Mesenchymal stem cell (in vitro differentiated cells and primary cell): ENCODE data around the gene ANKRD6.

Experiments
- DNase-seq: peaks from one replicate; pipeline ENCODE4 v3.0.0-alpha.2; 2013
- H2AFZ ChIP-seq: one replicate; pipeline ENCODE4 v1.6.1; 2013; ENCODE audit warnings: low read depth, mild to moderate bottlenecking, control low read depth, inconsistent platforms, low read length, moderate library complexity
- H2AK5ac ChIP-seq: 2 replicates; pipeline ENCODE4 v1.6.1; 2013; ENCODE audit warnings: low read length, moderate library complexity, mild to moderate bottlenecking, inconsistent platforms; ENCODE audit not compliant: severe bottlenecking
- H2BK120ac ChIP-seq: one replicate; pipeline ENCODE4 v1.6.1; 2013; ENCODE audit warnings: low read depth, mild to moderate bottlenecking, inconsistent platforms, low read length, moderate library complexity
- H2BK12ac ChIP-seq, 2 experiments: one replicate each; pipeline ENCODE4 v1.6.1; 2013; ENCODE audit warnings: inconsistent platforms in 2 of 2, low read length in 2 of 2, mild to moderate bottlenecking in 2 of 2, moderate library complexity in 2 of 2, control low read depth in 1 of 2
- H2BK15ac ChIP-seq: one replicate; pipeline ENCODE4 v1.6.1; 2013; ENCODE audit warnings: mild to moderate bottlenecking, low read depth, inconsistent platforms; ENCODE audit not compliant: poor library complexity, severe bottlenecking
- H2BK5ac ChIP-seq: 2 replicates; pipeline ENCODE4 v1.6.1; 2013; ENCODE audit warnings: low read depth, mild to moderate bottlenecking, low read length, control low read depth, inconsistent platforms; ENCODE audit not compliant: poor library complexity, severe bottlenecking
- H3K14ac ChIP-seq, 2 experiments: one replicate each; pipeline ENCODE4 v1.6.1; 2013; ENCODE audit warnings: inconsistent platforms in 2 of 2, low read length in 2 of 2, control low read depth in 1 of 2, mild to moderate bottlenecking in 1 of 2, moderate library complexity in 1 of 2
- H3K18ac ChIP-seq, 2 experiments: one replicate each; pipeline ENCODE4 v1.6.1; 2013; ENCODE audit warnings: inconsistent platforms in 2 of 2, low read length in 2 of 2, control low read depth in 1 of 2, low read depth in 1 of 2, mild to moderate bottlenecking in 1 of 2
- H3K23ac ChIP-seq, 2 experiments: one replicate each; pipeline ENCODE4 v1.6.1; 2013; ENCODE audit warnings: inconsistent platforms in 2 of 2, low read length in 2 of 2, mild to moderate bottlenecking in 2 of 2, moderate library complexity in 2 of 2, control low read depth in 1 of 2
- H3K27ac ChIP-seq: 2 replicates; pipeline ENCODE4 v1.5.1; 2013; ENCODE audit warnings: mild to moderate bottlenecking, moderate library complexity, low read length, control low read depth, inconsistent platforms; ENCODE audit not compliant: poor library complexity, severe bottlenecking
- H3K27me3 ChIP-seq, 2 experiments: 2 replicates each; pipeline versions ENCODE4 v1.6.1 to v1.7.0; 2013; ENCODE audit warnings: low read length in 2 of 2, mild to moderate bottlenecking in 2 of 2, moderate library complexity in 2 of 2, control low read depth in 1 of 2, inconsistent platforms in 1 of 2; ENCODE audit not compliant: control insufficient read depth in 1 of 2, insufficient read depth in 1 of 2
- H3K36me3 ChIP-seq, 2 experiments: 2 replicates each; pipeline versions ENCODE4 v1.6.1 to v1.7.0; 2013; ENCODE audit warnings: low read length in 2 of 2, control low read depth in 1 of 2, inconsistent platforms in 1 of 2, low read depth in 1 of 2, mild to moderate bottlenecking in 1 of 2; ENCODE audit not compliant: insufficient read depth in 2 of 2, control insufficient read depth in 1 of 2
- H3K4ac ChIP-seq, 2 experiments: one replicate each; pipeline ENCODE4 v1.6.1; 2013; ENCODE audit warnings: inconsistent platforms in 2 of 2, low read length in 2 of 2, mild to moderate bottlenecking in 2 of 2, moderate library complexity in 2 of 2, control low read depth in 1 of 2, low read depth in 1 of 2
- H3K4me1 ChIP-seq: 2 replicates; pipeline ENCODE4 v1.6.1; 2013; ENCODE audit warnings: low read depth, low read length, control low read depth; ENCODE audit not compliant: control insufficient read depth, insufficient read depth
- H3K4me2 ChIP-seq: 2 replicates; pipeline ENCODE4 v1.6.1; 2013; ENCODE audit warnings: low read length, mild to moderate bottlenecking, inconsistent platforms; ENCODE audit not compliant: poor library complexity, severe bottlenecking
- H3K4me3 ChIP-seq, 2 experiments: 2 replicates each; pipeline versions ENCODE4 v1.5.1 to v1.7.0; 2013; ENCODE audit warnings: low read length in 2 of 2, mild to moderate bottlenecking in 2 of 2, control low read depth in 1 of 2, low read depth in 1 of 2; ENCODE audit not compliant: insufficient read depth in 1 of 2
- H3K79me1 ChIP-seq: replicated peaks from 2 replicates; pipeline ENCODE4 v1.6.1; 2013; ENCODE audit warnings: mild to moderate bottlenecking, control low read depth, low read length, inconsistent platforms; ENCODE audit not compliant: poor library complexity, severe bottlenecking
- H3K9ac ChIP-seq: 2 replicates; pipeline ENCODE4 v1.7.0; 2013; ENCODE audit warnings: mild to moderate bottlenecking, low read length, moderate library complexity
- H3K9me3 ChIP-seq: 2 replicates; pipeline ENCODE4 v1.7.0; 2013; ENCODE audit warnings: mild to moderate bottlenecking, low read length; ENCODE audit not compliant: control insufficient read depth
- H4K8ac ChIP-seq: one replicate; pipeline ENCODE4 v1.6.1; 2013; ENCODE audit warnings: inconsistent platforms, mild to moderate bottlenecking, low read length, moderate library complexity
- H4K91ac ChIP-seq: one replicate; pipeline ENCODE4 v1.6.1; 2013; ENCODE audit warnings: mild to moderate bottlenecking, low read length, inconsistent platforms
- WGBS: methylation state at CpG from one replicate; pipeline ENCODE4 v1.1.7; 2013; ENCODE audit warnings: mixed read lengths; 5-methylcytosine and 5-hydroxymethylcytosine counted together

Gene ANKRD6

GRCh38 chr6:89596484-89596883 is 163.5 kb downstream of the ANKRD6 start:
- Histone ChIP-seq H4K8ac (no peak overlapping the region), H3K27ac (no peak overlapping the region), H3K23ac (no peak overlapping the region), H2AK5ac (no peak overlapping the region), H3K79me1 (no peaks in the 10 kb centered on the region), H2BK5ac (no peak overlapping the region), H4K91ac (no peak overlapping the region), H3K18ac (no peak overlapping the region), H2AFZ (no peak overlapping the region), H3K4ac (no peak overlapping the region), H2BK12ac (no peak overlapping the region), H3K4me1 (no peaks in the 10 kb centered on the region), H3K4me2 (no peak overlapping the region), H2BK15ac (no peak overlapping the region), H3K4me3 (no peak overlapping the region), H3K9ac (no peak overlapping the region), H3K14ac (no peak overlapping the region), H3K9me3 (no peaks in the 10 kb centered on the region), H3K27me3 (peaks cover 0 to 5% of the 10 kb centered on the region in 2 experiments), H3K36me3 (no peaks in the 10 kb centered on the region), H2BK120ac (no peak overlapping the region)
- WGBS = 63% methylated on average over 1 of the region's 1 CpG
- DNase-seq = no peak

GRCh38 chr6:89597372-89597771 is 164.4 kb downstream of the ANKRD6 start:
- no peak overlapping the region for H3K4me2 ChIP-seq
- H3K27me3 ChIP-seq = peaks cover 0 to 5% of the 10 kb centered on the region in 2 experiments
- no peak overlapping the region for H3K23ac ChIP-seq
- H3K14ac ChIP-seq = no peak overlapping the region
- H3K4me3 ChIP-seq = no peak overlapping the region
- no peak overlapping the region for H2BK12ac ChIP-seq
- no peaks in the 10 kb centered on the region for H3K36me3 ChIP-seq
- H3K79me1 ChIP-seq = no peaks in the 10 kb centered on the region
- no peak overlapping the region for H2BK5ac ChIP-seq
- DNase-seq = no peak
- H2BK120ac ChIP-seq = no peak overlapping the region
- H4K8ac ChIP-seq = no peak overlapping the region
- WGBS = 73% methylated on average over 1 of the region's 2 CpGs
- no peaks in the 10 kb centered on the region for H3K4me1 ChIP-seq
- no peaks in the 10 kb centered on the region for H3K9me3 ChIP-seq
- H2BK15ac ChIP-seq = no peak overlapping the region
- no peak overlapping the region for H2AK5ac ChIP-seq
- no peak overlapping the region for H3K4ac ChIP-seq
- no peak overlapping the region for H3K18ac ChIP-seq
- no peak overlapping the region for H2AFZ ChIP-seq
- no peak overlapping the region for H4K91ac ChIP-seq
- no peak overlapping the region for H3K9ac ChIP-seq
- H3K27ac ChIP-seq = no peak overlapping the region

GRCh38 chr6:89597988-89598387 is 165.0 kb downstream of the ANKRD6 start:
- 26% methylated on average over 3 of the region's 3 CpGs for WGBS
- H3K9me3 ChIP-seq = no peaks in the 10 kb centered on the region

DNA sequence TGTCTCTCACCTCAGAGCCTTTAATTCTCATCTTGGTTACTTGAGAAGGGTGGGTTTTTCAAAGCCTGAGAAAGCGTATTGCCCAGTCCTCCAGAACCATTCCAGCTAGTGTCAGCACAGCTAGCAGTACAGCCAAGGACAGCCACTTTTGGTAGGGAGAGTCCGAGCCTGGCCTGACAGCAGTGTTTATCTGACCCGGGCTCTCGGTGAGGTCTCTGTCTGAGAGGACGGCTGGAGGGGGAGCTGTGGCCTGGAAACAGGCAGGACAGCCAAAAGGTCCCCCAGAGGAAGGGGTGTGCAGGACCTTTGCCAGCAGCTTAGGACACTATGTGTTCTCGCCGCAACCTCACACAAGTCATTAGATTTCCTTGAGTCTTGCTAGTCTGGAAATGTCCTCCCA is 166.8 kb downstream of the ANKRD6 start:
- H2BK12ac ChIP-seq = no peak overlapping the region
- no peaks in the 10 kb centered on the region for H3K79me1 ChIP-seq
- no peak overlapping the region for H3K27ac ChIP-seq
- no peak overlapping the region for H3K18ac ChIP-seq
- no peak overlapping the region for H3K4ac ChIP-seq
- H2AK5ac ChIP-seq = no peak overlapping the region
- H4K91ac ChIP-seq = no peak overlapping the region
- no peak overlapping the region for H3K23ac ChIP-seq
- H2AFZ ChIP-seq = no peak overlapping the region
- no peak overlapping the region for H2BK120ac ChIP-seq
- no peaks in the 10 kb centered on the region for H3K36me3 ChIP-seq
- H2BK5ac ChIP-seq = no peak overlapping the region
- H4K8ac ChIP-seq = no peak overlapping the region
- no peak overlapping the region for H2BK15ac ChIP-seq
- 59% methylated on average over 7 of the region's 7 CpGs for WGBS
- H3K9me3 ChIP-seq = no peaks in the 10 kb centered on the region
- no peak overlapping the region for H3K4me2 ChIP-seq
- H3K4me1 ChIP-seq = no peaks in the 10 kb centered on the region
- no peak overlapping the region for H3K9ac ChIP-seq
- no peak overlapping the region for H3K14ac ChIP-seq
- peaks cover 0 to 5% of the 10 kb centered on the region in 2 experiments for H3K27me3 ChIP-seq
- DNase-seq = no peak
- H3K4me3 ChIP-seq = no peak overlapping the region

More at GRCh38 chr6:89597988-89598387, 165.0 kb downstream of the ANKRD6 start:
- no peaks in the 10 kb centered on the region for H3K36me3 ChIP-seq
- no peak overlapping the region for H2AK5ac ChIP-seq
- no peak overlapping the region for H2BK120ac ChIP-seq
- H3K27ac ChIP-seq = no peak overlapping the region
- H2AFZ ChIP-seq = no peak overlapping the region
- H3K4me3 ChIP-seq = no peak overlapping the region
- H3K27me3 ChIP-seq = peaks cover 0 to 5% of the 10 kb centered on the region in 2 experiments
- H3K4me1 ChIP-seq = no peaks in the 10 kb centered on the region
- H3K14ac ChIP-seq = no peak overlapping the region
- H2BK5ac ChIP-seq = no peak overlapping the region
- no peak overlapping the region for H3K4ac ChIP-seq
- no peak overlapping the region for H4K8ac ChIP-seq
- H2BK12ac ChIP-seq = no peak overlapping the region
- H2BK15ac ChIP-seq = no peak overlapping the region
- no peak overlapping the region for H3K18ac ChIP-seq
- H3K23ac ChIP-seq = no peak overlapping the region
- H4K91ac ChIP-seq = no peak overlapping the region
- no peaks in the 10 kb centered on the region for H3K79me1 ChIP-seq
- no peak overlapping the region for H3K9ac ChIP-seq
- H3K4me2 ChIP-seq = no peak overlapping the region
- DNase-seq = peak; percentile 13
